ENCODE results near the gene UBP1.
"Not testable (repeated sequence)": the region's sequence is repeated elsewhere in the genome, so short reads cannot be mapped to it uniquely, and the experiment has no call there.

The UBP1 gene

DNA sequence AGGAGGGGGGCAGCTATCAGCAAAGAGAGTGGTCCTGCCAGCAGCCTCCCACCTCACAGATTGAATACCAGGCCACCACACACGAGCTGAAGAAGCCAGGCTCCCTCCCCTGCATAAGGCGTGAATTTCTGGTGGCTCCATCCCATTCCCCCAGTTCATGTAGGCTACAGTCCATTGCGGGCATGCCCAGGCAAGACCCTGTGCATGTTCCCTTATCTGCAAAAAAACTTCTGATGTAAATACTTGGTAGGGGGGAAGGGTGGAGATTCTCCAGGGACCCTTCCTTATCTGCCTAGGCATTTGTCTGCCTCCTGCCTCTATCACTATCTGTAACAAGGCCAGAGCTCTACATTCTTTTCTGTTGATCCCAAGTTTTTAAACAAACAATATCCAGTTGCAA, 27.6 kb upstream of the UBP1 start:
- peak overlapping the region; percentile 26; the same call in 1 of the 2 replicates for H3K27ac ChIP-seq
- TF ChIP-seq, protein P1, sequence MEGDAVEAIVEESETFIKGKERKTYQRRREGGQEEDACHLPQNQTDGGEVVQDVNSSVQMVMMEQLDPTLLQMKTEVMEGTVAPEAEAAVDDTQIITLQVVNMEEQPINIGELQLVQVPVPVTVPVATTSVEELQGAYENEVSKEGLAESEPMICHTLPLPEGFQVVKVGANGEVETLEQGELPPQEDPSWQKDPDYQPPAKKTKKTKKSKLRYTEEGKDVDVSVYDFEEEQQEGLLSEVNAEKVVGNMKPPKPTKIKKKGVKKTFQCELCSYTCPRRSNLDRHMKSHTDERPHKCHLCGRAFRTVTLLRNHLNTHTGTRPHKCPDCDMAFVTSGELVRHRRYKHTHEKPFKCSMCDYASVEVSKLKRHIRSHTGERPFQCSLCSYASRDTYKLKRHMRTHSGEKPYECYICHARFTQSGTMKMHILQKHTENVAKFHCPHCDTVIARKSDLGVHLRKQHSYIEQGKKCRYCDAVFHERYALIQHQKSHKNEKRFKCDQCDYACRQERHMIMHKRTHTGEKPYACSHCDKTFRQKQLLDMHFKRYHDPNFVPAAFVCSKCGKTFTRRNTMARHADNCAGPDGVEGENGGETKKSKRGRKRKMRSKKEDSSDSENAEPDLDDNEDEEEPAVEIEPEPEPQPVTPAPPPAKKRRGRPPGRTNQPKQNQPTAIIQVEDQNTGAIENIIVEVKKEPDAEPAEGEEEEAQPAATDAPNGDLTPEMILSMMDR (conservative IDR thresholded peaks at IDR 0.05; ENCODE audit: low read depth): no peak
- no peak for DNase-seq (ENCODE audit: low spot score)
- ChIA-PET POLR2A (ENCODE audit: low non-redundant PET) (no interaction called here), CTCF (interaction anchor here (0.5 kb wide), 1 partner anchor 324 kb away, joined by 3 read pairs; no protein-coding TSS in a partner anchor)

DNA sequence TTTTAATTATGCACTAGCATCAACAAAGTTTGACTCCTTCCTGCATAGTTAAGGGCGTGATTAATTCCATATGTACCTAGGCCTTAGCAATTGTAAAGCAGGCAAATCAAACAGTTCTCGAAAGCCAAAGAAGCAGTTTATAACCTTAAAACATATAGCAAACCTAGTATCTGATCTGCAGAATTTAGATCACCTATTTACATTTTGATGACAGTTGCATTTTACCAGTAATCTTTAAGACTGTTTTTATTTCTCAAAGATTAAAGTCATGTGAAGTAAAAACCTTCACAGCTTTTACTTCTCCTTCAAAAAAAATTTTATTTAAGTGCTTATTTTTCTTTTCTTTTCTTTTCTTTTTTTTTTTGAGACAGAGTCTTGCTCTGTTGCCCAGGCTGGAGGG, 20.9 kb upstream of the UBP1 start:
- TF ChIP-seq, protein P1 (conservative IDR thresholded peaks at IDR 0.05; ENCODE audit: low read depth): no peak
- ChIA-PET CTCF (no interaction called here), POLR2A (ENCODE audit: low non-redundant PET) (no interaction called here)
- DNase-seq (ENCODE audit: low spot score): no peak
- no peak overlapping the region for H3K27ac ChIP-seq

DNA sequence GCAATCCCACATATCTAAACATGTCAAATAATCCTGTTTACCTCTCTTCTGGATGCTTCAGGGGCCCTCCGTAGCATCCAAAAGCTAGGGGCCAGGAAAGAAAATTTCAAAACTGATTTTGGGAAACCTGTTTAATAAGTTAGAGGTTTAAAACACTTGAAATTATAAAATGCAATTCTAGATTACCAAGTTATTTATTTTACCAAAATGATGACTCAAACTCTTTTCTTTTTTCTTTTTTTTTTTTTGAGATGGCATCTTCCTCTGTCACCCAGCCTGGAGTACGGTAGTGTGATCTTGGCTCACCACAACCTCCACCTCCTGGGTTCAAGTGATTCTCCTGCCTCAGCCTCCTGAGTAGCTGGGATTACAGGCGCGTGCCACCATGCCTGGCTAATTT, 19.4 kb upstream of the UBP1 start:
- H3K27ac ChIP-seq; POLR2A ChIA-PET (ENCODE audit: low non-redundant PET); CTCF ChIA-PET; DNase-seq (ENCODE audit: low spot score): not testable (repeated sequence)

DNA sequence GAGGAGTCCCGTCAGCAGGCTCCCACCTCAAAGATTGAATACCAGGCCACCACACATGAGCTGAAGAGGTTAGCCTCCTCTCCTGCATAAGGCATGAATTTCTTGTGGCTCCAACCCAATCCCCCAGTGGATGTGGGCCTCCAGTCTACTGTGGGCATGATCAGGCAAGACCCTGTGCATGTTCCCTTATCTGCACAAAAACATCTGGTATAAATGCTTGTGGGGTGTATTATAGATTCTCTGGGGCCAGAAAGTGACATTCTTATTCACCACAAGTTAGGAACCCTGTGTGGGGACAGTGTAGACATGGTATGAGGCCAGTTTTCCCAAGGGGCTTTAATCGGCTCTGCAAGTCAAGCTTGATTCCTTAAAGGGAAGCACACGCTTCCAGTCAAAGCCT, 18.2 kb upstream of the UBP1 start:
- CTCF ChIA-PET: no interaction called here
- no peak overlapping the region for H3K27ac ChIP-seq
- TF ChIP-seq, protein P1 (conservative IDR thresholded peaks at IDR 0.05; ENCODE audit: low read depth): no peak
- DNase-seq (ENCODE audit: low spot score): no peak
- POLR2A ChIA-PET (ENCODE audit: low non-redundant PET): no interaction called here

DNA sequence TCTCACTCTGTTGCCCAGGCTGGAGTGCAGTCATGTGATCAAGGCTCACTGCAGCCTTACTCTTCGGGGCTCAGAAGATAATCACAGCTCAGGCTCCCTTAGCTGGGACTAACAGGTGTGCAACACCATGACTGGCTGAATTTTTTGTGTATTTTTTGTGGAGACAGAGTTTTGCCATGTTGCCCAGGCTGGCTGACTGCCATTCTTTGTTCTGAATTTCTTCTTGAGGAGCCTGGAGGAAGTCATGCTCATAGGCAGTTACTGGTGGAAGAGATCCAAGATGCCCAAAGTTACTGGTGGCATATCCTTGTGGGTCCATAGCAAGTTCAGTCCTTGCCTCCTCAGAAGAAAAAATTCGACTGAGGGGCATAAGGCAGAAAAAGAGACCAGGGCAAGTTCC, 16.6 kb upstream of the UBP1 start:
- no peak for DNase-seq (ENCODE audit: low spot score)
- TF ChIP-seq, protein P1 (conservative IDR thresholded peaks at IDR 0.05; ENCODE audit: low read depth): no peak
- ChIA-PET CTCF (interaction anchor here (0.7 kb wide), 1 partner anchor 195 kb away, joined by 5 read pairs; no protein-coding TSS in a partner anchor), POLR2A (ENCODE audit: low non-redundant PET) (no interaction called here)
- H3K27ac ChIP-seq: no peak overlapping the region

DNA sequence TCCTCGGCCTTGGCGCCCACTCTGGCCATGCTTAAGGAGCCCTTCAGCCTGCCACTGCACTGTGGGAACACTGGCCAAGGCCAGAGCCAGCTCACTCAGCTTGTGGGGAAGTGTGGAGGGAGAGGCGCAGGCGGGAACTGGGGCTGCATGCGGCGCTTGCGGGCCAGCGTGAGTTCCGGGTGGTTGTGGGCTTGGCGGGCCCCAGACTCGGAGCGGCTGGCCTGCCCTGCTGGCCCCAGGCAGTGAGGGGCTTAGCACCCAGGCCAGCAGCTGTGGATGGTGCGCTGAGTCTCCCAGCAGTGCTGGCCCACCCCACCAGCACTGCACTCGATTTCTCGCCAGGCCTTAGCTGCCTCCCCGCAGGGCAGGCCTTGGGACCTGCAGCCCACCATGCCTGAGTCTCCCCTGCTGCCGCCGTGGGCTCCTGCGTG, 13.1 kb upstream of the UBP1 start:
- DNase-seq (ENCODE audit: low spot score): no peak
- ChIA-PET POLR2A (ENCODE audit: low non-redundant PET) (no interaction called here), CTCF (no interaction called here)
- H3K27ac ChIP-seq: no peak overlapping the region
- TF ChIP-seq, protein P1 (conservative IDR thresholded peaks at IDR 0.05; ENCODE audit: low read depth): no peak

DNA sequence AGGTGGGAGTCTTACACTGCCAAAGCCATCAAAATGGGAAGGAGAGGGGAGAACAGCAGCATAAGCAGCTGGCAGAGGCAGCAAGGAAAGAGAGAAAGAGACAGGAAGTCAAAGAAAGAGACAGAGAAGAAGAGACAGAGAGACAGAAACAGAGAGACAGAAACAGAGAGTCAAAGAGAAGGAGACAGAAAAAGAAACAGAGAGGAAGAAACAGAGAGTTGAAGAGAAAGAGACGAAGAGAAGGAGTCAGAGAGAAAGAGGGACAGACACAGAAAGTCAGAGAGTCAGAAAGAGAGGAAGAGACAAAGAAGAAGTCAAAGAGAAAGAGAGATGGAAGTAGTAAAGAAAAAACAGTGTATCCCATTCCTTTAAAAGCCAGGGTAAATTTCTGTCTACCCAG, 11.8 kb upstream of the UBP1 start:
- H3K27ac ChIP-seq; POLR2A ChIA-PET (ENCODE audit: low non-redundant PET); DNase-seq (ENCODE audit: low spot score): not testable (repeated sequence)
- CTCF ChIA-PET: interaction anchor here (0.7 kb wide), 1 partner anchor 195 kb away, joined by 3 read pairs; no protein-coding TSS in a partner anchor

DNA sequence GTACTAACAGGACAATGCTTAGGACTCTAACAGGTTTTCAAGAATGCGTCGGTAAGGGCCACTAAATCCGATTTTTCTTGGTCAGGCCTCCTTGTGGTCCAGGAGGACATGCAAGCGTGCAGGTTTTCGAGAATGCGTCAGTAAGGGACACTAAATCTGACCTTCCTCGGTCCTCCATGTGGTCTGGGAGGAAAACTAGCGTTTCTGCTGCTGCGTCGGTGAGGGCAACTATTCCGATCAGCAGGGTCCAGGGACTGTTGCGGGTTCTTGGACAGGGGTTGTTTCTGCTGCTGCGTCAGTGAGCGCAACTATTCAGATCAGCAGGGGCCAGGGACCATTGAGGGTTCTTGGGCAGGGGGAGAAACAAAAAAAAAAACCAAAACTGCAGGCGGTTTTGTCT, 7.8 kb upstream of the UBP1 start:
- TF ChIP-seq, protein P1 (conservative IDR thresholded peaks at IDR 0.05; ENCODE audit: low read depth): no peak
- no peak for DNase-seq (ENCODE audit: low spot score)
- H3K27ac ChIP-seq: no peak overlapping the region
- ChIA-PET CTCF (no interaction called here), POLR2A (ENCODE audit: low non-redundant PET) (no interaction called here)

DNA sequence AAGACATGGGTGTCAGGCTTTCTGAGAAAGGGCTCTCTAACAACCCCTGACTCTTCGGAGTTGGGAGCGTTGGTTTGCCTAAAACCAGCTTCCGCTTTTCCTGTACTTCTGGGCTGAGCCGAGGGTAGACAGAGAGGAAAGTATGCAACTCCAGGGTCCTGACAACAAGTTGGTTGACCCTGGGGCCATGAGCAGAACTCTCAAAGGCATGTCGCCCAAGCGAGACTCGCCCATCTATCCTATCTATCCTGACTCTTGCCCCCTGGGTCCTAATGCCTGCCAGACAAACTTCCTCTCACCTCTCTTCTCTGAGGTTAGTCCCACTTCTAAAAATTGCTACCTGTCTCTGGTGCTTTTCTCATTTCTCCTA, 7.0 kb upstream of the UBP1 start:
- POLR2A ChIA-PET (ENCODE audit: low non-redundant PET); CTCF ChIA-PET; H3K27ac ChIP-seq; DNase-seq (ENCODE audit: low spot score): not testable (repeated sequence)

Data from RWPE1 (cell line).